HUES64 (cell line): ENCODE data around the gene RAB25.
"Not testable (repeated sequence)": the region's sequence is repeated elsewhere in the genome, so short reads cannot be mapped to it uniquely, and the experiment has no call there.

Experiments used
- H3K27ac ChIP-seq: 2 replicates; pipeline ENCODE4 v1.7.0; 2013; ENCODE audit warnings: low read depth, low read length, inconsistent platforms
- H3K27me3 ChIP-seq: 2 replicates; pipeline ENCODE4 v1.6.1; 2013; ENCODE audit warnings: mild to moderate bottlenecking, low read length; ENCODE audit not compliant: insufficient read depth
- H3K36me3 ChIP-seq: 2 replicates; pipeline ENCODE4 v1.6.1; 2013; ENCODE audit warnings: mild to moderate bottlenecking, low read length; ENCODE audit not compliant: insufficient read depth
- H3K4me1 ChIP-seq: 2 replicates; pipeline ENCODE4 v1.6.1; 2013; ENCODE audit warnings: mild to moderate bottlenecking, low read length, moderate library complexity; ENCODE audit not compliant: insufficient read depth
- H3K4me3 ChIP-seq: 2 replicates; pipeline ENCODE4 v1.5.1; 2013; ENCODE audit warnings: mild to moderate bottlenecking, low read length, moderate library complexity
- H3K9ac ChIP-seq: 2 replicates; pipeline ENCODE4 v1.6.1; 2013; ENCODE audit warnings: mild to moderate bottlenecking, low read depth, low read length
- H3K9me3 ChIP-seq: 2 replicates; pipeline ENCODE4 v1.6.1; 2013; ENCODE audit warnings: low read depth, low read length; ENCODE audit not compliant: insufficient read depth
- WGBS: fragments of 150-250, 120-280 bp; methylation state at CpG from one replicate; pipeline ENCODE4 v1.1.7; 2013; ENCODE audit warnings: missing lambda C conversion rate; 5-methylcytosine and 5-hydroxymethylcytosine counted together

Gene RAB25

GRCh38 chr1:156033011-156033410, 27.9 kb upstream of the RAB25 start:
- H3K4me1 ChIP-seq = no peaks in the 10 kb centered on the region
- no peak overlapping the region for H3K4me3 ChIP-seq
- H3K9ac ChIP-seq = no peak overlapping the region
- peaks cover 15% of the 10 kb centered on the region for H3K36me3 ChIP-seq
- 89% methylated on average over 6 of the region's 6 CpGs for whole genome bisulfite sequencing
- no peak overlapping the region for H3K27ac ChIP-seq
- no peaks in the 10 kb centered on the region for H3K27me3 ChIP-seq
- no peaks in the 10 kb centered on the region for H3K9me3 ChIP-seq

- H3K9ac ChIP-seq, H3K27ac ChIP-seq, H3K4me1 ChIP-seq, H3K27me3 ChIP-seq, H3K9me3 ChIP-seq, H3K4me3 ChIP-seq: not testable (repeated sequence)
- WGBS = 89% methylated on average over 3 of the region's 4 CpGs
- peaks cover 29% of the 10 kb centered on the region for H3K36me3 ChIP-seq
Measured at GRCh38 chr1:156034991-156035390, 26.0 kb upstream of the RAB25 start.

GRCh38 chr1:156042828-156043227, 18.1 kb upstream of the RAB25 start:
- 92% methylated on average over 3 of the region's 3 CpGs for WGBS
- H3K27ac ChIP-seq = no peak overlapping the region
- no peaks in the 10 kb centered on the region for H3K9me3 ChIP-seq
- no peaks in the 10 kb centered on the region for H3K27me3 ChIP-seq
- H3K4me3 ChIP-seq = no peak overlapping the region
- H3K36me3 ChIP-seq = peaks cover 72% of the 10 kb centered on the region
- no peaks in the 10 kb centered on the region for H3K4me1 ChIP-seq
- H3K9ac ChIP-seq = no peak overlapping the region

GRCh38 chr1:156045076-156045475, 15.9 kb upstream of the RAB25 start:
- Histone ChIP-seq H3K27me3 (no peaks in the 10 kb centered on the region), H3K4me1 (no peaks in the 10 kb centered on the region), H3K36me3 (peaks cover 80% of the 10 kb centered on the region), H3K9me3 (no peaks in the 10 kb centered on the region), H3K4me3 (no peak overlapping the region), H3K27ac (no peak overlapping the region), H3K9ac (no peak overlapping the region)
- 94% methylated on average over 4 of the region's 4 CpGs for WGBS

GRCh38 chr1:156048663-156049258, 12.2 kb upstream of the RAB25 start:
- 99% methylated on average over 3 of the region's 3 CpGs for WGBS
- Histone ChIP-seq H3K27me3 (no peaks in the 10 kb centered on the region), H3K9me3 (no peaks in the 10 kb centered on the region), H3K27ac (no peak overlapping the region), H3K4me1 (no peaks in the 10 kb centered on the region), H3K4me3 (no peak overlapping the region), H3K36me3 (peaks cover 55% of the 10 kb centered on the region), H3K9ac (no peak overlapping the region)

- Histone ChIP-seq H3K9me3 (no peaks in the 10 kb centered on the region), H3K36me3 (peaks cover 42% of the 10 kb centered on the region), H3K27ac (no peak overlapping the region), H3K4me1 (0 out of 2 replicates have a peak, but pooled peaks cover under 1% of the 10 kb centered on the region), H3K9ac (no peak overlapping the region), H3K4me3 (no peak overlapping the region), H3K27me3 (no peaks in the 10 kb centered on the region)
- 91% methylated on average over 4 of the region's 4 CpGs for WGBS
Measured at GRCh38 chr1:156050376-156050775, 10.6 kb upstream of the RAB25 start.

- WGBS = 91% methylated on average over 6 of the region's 7 CpGs
- Histone ChIP-seq H3K27me3 (no peaks in the 10 kb centered on the region), H3K9ac (no peak overlapping the region), H3K27ac (no peak overlapping the region), H3K9me3 (no peaks in the 10 kb centered on the region), H3K36me3 (peaks cover 40% of the 10 kb centered on the region), H3K4me3 (no peak overlapping the region), H3K4me1 (peaks cover 4% of the 10 kb centered on the region; the same call in 1 of the 2 replicates)
Measured at GRCh38 chr1:156051011-156051725, 9.8 kb upstream of the RAB25 start.

GRCh38 chr1:156052862-156053767, 7.8 kb upstream of the RAB25 start:
- peak overlapping the region; percentile 78; the same call in 1 of the 2 replicates for H3K27ac ChIP-seq

GRCh38 chr1:156053768-156054499, 7.0 kb upstream of the RAB25 start, which contains the start of gene UBQLN4:
Gene UBQLN4, minus strand, starts transcription at chr1:156053798. Its CDS starts 97 bp downstream, at chr1:156053701.
- Histone ChIP-seq H3K27ac (peak within 1 kb of the TSS; percentile 96), H3K36me3 (peaks cover 36% of the 10 kb centered on the region), H3K9me3 (no peaks in the 10 kb centered on the region), H3K27me3 (no peaks in the 10 kb centered on the region), H3K4me1 (peaks cover 4% of the 10 kb centered on the region; the same call in 1 of the 2 replicates), H3K4me3 (peak within 1 kb of the TSS; percentile 93), H3K9ac (peak within 1 kb of the TSS; percentile 94)
- under 1% methylated on average over 41 of the region's 49 CpGs for WGBS

More at GRCh38 chr1:156052862-156053767, 7.8 kb upstream of the RAB25 start:
- Histone ChIP-seq H3K4me1 (peaks cover 4% of the 10 kb centered on the region; the same call in 1 of the 2 replicates), H3K27me3 (no peaks in the 10 kb centered on the region), H3K9ac (peak overlapping the region; percentile 72), H3K9me3 (no peaks in the 10 kb centered on the region), H3K4me3 (peak overlapping the region; percentile 91), H3K36me3 (peaks cover 39% of the 10 kb centered on the region)
- under 1% methylated on average over 45 of the region's 63 CpGs for WGBS

- Histone ChIP-seq H3K27ac (peak within 1 kb of the TSS; percentile 96), H3K4me3 (peak within 1 kb of the TSS; percentile 93), H3K36me3 (peaks cover 29% of the 10 kb centered on the region), H3K4me1 (peaks cover 4% of the 10 kb centered on the region; the same call in 1 of the 2 replicates), H3K9ac (peak within 1 kb of the TSS; percentile 94), H3K27me3 (no peaks in the 10 kb centered on the region), H3K9me3 (no peaks in the 10 kb centered on the region)
- under 1% methylated on average over 53 of the region's 53 CpGs for WGBS
Measured at GRCh38 chr1:156054500-156055280, 6.3 kb upstream of the RAB25 start, which contains the start of gene LAMTOR2. Gene LAMTOR2, plus strand, starts transcription at chr1:156054782. Its CDS starts 108 bp downstream, at chr1:156054890.
